Smooth muscle cell (in vitro differentiated cells): ENCODE data around the gene DRICH1. TPM values are rescaled to one million over a fixed set of nuclear protein-coding genes. Genes with fewer than 3 reads are reported as not detected.
"Not testable (repeated sequence)": the region's sequence is repeated elsewhere in the genome, so short reads cannot be mapped to it uniquely, and the experiment has no call there.

ENCODE experiments used
- DNase-seq: peaks from one replicate; lab custom pipeline; 2025; ENCODE audit not compliant: unreplicated experiment; lab: John Stamatoyannopoulos, UW
- H2AFZ ChIP-seq: fragments of 200-600 bp; sonication (generic); 2 replicates; pipeline ENCODE4 v1.6.0; 2016; ENCODE audit warnings: antibody characterized with exemption, low read depth, mild to moderate bottlenecking
- H3F3A ChIP-seq: fragments of 200-600 bp; sonication (generic); 2 replicates; pipeline ENCODE4 v1.6.0; 2017; ENCODE audit warnings: antibody characterized with exemption, low read depth
- H3K27ac ChIP-seq: fragments of 200-600 bp; sonication (generic); 2 replicates; pipeline ENCODE4 v1.5.1; 2016; ENCODE audit warnings: low read depth, mild to moderate bottlenecking
- H3K27me3 ChIP-seq: fragments of 200-600 bp; sonication (generic); 2 replicates; pipeline ENCODE4 v1.6.1; 2016; ENCODE audit warnings: low read depth, mild to moderate bottlenecking
- H3K36me3 ChIP-seq: fragments of 200-600 bp; sonication (generic); 2 replicates; pipeline ENCODE4 v1.5.1; 2016; ENCODE audit warnings: low read depth
- H3K4me1 ChIP-seq: fragments of 200-600 bp; sonication (generic); 2 replicates; pipeline ENCODE4 v1.5.1; 2016; ENCODE audit warnings: low read depth
- H3K4me2 ChIP-seq: fragments of 200-600 bp; sonication (generic); 2 replicates; pipeline ENCODE4 v1.6.0; 2016; ENCODE audit warnings: mild to moderate bottlenecking
- H3K4me3 ChIP-seq: fragments of 200-600 bp; sonication (generic); 2 replicates; pipeline ENCODE4 v1.5.1; 2016; ENCODE audit warnings: mild to moderate bottlenecking
- H3K79me2 ChIP-seq: fragments of 200-600 bp; sonication (generic); 2 replicates; pipeline ENCODE4 v1.6.0; 2016; ENCODE audit warnings: low read depth, mild to moderate bottlenecking
- H3K9ac ChIP-seq: fragments of 200-600 bp; sonication (generic); 2 replicates; pipeline ENCODE4 v1.6.0; 2016; ENCODE audit warnings: low read depth
- H3K9me3 ChIP-seq: fragments of 200-600 bp; sonication (generic); replicated peaks from 2 replicates; pipeline ENCODE4 v1.5.1; 2016; ENCODE audit warnings: low read depth
- H4K20me1 ChIP-seq: fragments of 200-600 bp; sonication (generic); 2 replicates; pipeline ENCODE4 v1.6.0; 2016; ENCODE audit warnings: low read depth
- WGBS: methylation state at CpG from one replicate; pipeline ENCODE4 v1.1.7; 2016; ENCODE audit warnings: low lambda C conversion rate; 5-methylcytosine and 5-hydroxymethylcytosine counted together
- polyA plus RNA-seq: library from polyadenylated mRNA; unstranded; fragments of >200 nt; fragmentation: Nextera tagmentation; extraction: Ambion mirVana; gene quantifications from 2 replicates; pipeline ENCODE4 v1.2.1, GENCODE V29; 2016
- total RNA-seq: library from RNA; depleted of rRNA; stranded (reverse); fragments of >200 nt; gene quantifications from 2 replicates; pipeline ENCODE4 v1.2.3, GENCODE V29; 2014
- TF ChIP-seq, protein P1 (sequence below): fragments of 200-600 bp; sonication (generic); IDR thresholded peaks from 2 replicates; pipeline ENCODE4 v1.5.1; 2017; ENCODE audit warnings: borderline replicate concordance, mild to moderate bottlenecking, antibody characterized with exemption; ENCODE audit not compliant: insufficient read depth, poor library complexity, severe bottlenecking

The DRICH1 gene
- total and polyA plus RNA-seq, 2 experiments from 2014 or later = not detected

DNA sequence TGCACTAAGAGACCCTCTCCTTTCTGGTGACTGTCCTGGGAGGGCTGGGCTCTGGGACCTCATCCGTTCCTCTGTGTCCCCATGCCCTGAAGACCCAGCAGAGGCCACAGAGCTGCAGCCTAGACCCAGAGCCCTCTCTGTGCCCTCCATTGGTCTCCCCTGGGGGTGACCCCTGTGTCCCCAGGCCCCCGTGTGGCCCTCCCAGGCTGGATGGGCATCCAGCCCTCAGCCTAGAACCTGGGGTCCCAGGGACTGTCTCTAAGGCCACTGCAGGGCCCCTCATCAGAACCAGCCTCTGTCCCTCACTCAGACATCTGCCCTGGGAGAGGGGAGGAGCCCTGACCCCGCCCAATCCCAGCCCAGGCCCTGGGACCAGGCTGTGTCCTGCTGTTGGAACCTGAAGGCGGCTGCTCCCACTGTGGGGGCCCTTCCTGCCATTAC is 57.7 kb downstream of the DRICH1 start:
- no peaks in the 10 kb centered on the region for H3K9me3 ChIP-seq
- no peak overlapping the region for H3K9ac ChIP-seq
- H3K79me2 ChIP-seq = no peaks in the 10 kb centered on the region
- H3K27me3 ChIP-seq = no peaks in the 10 kb centered on the region
- H3F3A ChIP-seq = no peaks in the 10 kb centered on the region
- no peak for DNase-seq
- no peak overlapping the region for H3K27ac ChIP-seq
- H3K36me3 ChIP-seq = no peaks in the 10 kb centered on the region
- no peak overlapping the region for H2AFZ ChIP-seq
- 67% methylated on average over 3 of the region's 4 CpGs for WGBS
- TF ChIP-seq, protein P1, sequence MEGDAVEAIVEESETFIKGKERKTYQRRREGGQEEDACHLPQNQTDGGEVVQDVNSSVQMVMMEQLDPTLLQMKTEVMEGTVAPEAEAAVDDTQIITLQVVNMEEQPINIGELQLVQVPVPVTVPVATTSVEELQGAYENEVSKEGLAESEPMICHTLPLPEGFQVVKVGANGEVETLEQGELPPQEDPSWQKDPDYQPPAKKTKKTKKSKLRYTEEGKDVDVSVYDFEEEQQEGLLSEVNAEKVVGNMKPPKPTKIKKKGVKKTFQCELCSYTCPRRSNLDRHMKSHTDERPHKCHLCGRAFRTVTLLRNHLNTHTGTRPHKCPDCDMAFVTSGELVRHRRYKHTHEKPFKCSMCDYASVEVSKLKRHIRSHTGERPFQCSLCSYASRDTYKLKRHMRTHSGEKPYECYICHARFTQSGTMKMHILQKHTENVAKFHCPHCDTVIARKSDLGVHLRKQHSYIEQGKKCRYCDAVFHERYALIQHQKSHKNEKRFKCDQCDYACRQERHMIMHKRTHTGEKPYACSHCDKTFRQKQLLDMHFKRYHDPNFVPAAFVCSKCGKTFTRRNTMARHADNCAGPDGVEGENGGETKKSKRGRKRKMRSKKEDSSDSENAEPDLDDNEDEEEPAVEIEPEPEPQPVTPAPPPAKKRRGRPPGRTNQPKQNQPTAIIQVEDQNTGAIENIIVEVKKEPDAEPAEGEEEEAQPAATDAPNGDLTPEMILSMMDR = no peak
- H3K4me2 ChIP-seq = no peak overlapping the region
- no peaks in the 10 kb centered on the region for H4K20me1 ChIP-seq
- H3K4me1 ChIP-seq = no peaks in the 10 kb centered on the region
- no peak overlapping the region for H3K4me3 ChIP-seq

DNA sequence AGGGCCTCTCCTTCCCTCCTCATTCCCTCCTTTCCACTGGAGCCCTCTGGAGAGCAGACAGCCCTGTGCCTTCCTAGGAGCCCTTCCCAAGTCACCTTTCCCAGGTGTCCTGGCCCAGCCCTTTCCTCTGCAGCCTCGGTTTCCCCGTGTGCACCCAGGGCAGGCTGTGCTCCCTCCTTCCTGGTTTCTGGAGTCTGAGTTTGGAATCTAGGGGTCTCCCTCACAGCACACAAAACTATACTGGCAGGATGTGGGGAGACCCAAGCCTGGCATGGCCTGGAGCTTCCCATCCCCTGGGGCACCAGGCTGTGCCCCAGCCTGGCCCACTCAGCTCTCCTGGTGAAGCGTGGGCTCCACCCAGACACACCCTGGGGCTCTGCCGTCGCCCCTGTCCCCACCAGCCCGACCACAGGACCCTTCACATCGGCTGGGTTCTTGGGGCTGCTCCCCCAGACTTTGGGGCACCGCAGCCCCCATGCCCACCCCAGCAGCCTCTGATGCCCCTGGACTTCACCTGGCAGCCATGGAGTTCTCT is 58.4 kb downstream of the DRICH1 start:
- not testable (repeated sequence) for H3K27me3 ChIP-seq, H4K20me1 ChIP-seq, H3K4me3 ChIP-seq, H3F3A ChIP-seq, H3K79me2 ChIP-seq, H3K9me3 ChIP-seq, H2AFZ ChIP-seq, DNase-seq, H3K27ac ChIP-seq, H3K4me2 ChIP-seq, H3K4me1 ChIP-seq, H3K36me3 ChIP-seq, H3K9ac ChIP-seq
- WGBS = 75% methylated on average over 8 of the region's 8 CpGs

DNA sequence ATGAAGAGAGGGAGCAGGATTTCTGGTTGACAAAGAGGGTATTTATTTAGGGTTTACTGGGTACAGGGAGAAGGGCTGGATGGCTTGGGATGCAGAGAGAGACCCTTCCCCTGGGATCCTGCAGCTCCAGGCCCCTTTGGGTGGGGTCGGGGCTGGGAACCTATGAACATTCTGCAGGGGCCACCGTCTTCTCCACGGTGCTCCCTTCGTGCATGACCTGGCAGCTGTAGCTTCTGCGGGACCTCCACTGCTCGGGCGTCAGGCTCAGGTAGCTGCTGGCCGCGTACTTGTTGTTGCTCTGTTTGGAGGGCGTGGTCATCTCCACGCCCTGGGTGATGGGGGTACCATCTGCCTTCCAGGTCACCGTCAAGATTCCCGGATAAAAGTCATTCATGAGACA is 59.0 kb downstream of the DRICH1 start:
- 85% methylated on average over 13 of the region's 13 CpGs for WGBS
- not testable (repeated sequence) for H4K20me1 ChIP-seq, H2AFZ ChIP-seq, H3K9me3 ChIP-seq, H3K79me2 ChIP-seq, H3K36me3 ChIP-seq, H3K4me2 ChIP-seq, H3K4me3 ChIP-seq, H3K9ac ChIP-seq, DNase-seq, H3K27ac ChIP-seq, H3F3A ChIP-seq, H3K4me1 ChIP-seq, H3K27me3 ChIP-seq

DNA sequence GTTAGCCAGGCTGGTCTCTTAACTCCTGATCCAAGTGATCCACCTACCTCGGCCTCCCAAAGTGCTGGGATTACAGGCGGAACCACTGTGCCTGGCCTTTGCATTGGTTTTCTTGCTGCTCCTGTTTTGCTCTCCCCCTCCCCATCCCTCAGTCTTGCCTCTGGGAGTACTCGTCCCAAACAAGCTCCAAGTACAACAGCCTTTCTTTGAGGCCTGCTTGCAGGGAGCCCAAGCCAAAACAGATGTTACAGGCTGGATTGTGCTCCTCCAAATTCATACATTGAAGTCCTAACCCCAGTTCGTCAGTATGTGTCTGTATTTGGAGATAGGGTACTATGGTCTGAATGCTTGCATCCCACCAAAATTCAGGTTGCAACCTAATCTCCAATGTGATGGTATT is 60.6 kb downstream of the DRICH1 start:
- H3K4me1 ChIP-seq = no peaks in the 10 kb centered on the region
- no peak overlapping the region for H3K4me2 ChIP-seq
- TF ChIP-seq, protein P1 = no peak
- H3K9ac ChIP-seq = no peak overlapping the region
- H3K27ac ChIP-seq = no peak overlapping the region
- no peak overlapping the region for H2AFZ ChIP-seq
- H3K27me3 ChIP-seq = no peaks in the 10 kb centered on the region
- H3K79me2 ChIP-seq = no peaks in the 10 kb centered on the region
- no peaks in the 10 kb centered on the region for H3F3A ChIP-seq
- WGBS = 89% methylated on average over 4 of the region's 4 CpGs
- H3K4me3 ChIP-seq = no peak overlapping the region
- no peaks in the 10 kb centered on the region for H3K9me3 ChIP-seq
- no peaks in the 10 kb centered on the region for H4K20me1 ChIP-seq
- H3K36me3 ChIP-seq = no peaks in the 10 kb centered on the region
- DNase-seq = no peak

DNA sequence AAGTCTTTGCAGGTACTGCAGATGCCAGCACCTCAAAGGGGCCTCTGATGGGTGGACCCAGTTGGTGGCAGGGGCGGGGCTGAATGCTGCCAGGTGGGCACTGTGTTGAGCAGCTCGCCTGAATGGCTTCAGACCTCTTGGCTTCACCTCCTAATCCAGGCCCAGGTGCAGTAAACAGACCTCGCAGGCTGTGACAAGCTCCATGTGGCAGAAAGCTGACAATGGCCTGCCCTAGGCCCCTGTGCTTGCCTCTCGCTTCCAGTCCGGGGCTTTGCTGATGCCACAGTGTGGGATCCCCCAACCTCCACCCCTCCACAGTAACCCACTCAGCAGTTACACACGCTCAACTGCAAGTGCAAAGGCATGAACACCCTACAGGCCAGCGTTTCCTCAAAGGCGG is 61.4 kb downstream of the DRICH1 start:
- H3K4me1 ChIP-seq = no peaks in the 10 kb centered on the region
- no peaks in the 10 kb centered on the region for H3K36me3 ChIP-seq
- no peak overlapping the region for H3K27ac ChIP-seq
- no peak overlapping the region for H2AFZ ChIP-seq
- peaks cover 5% of the 10 kb centered on the region for H3K27me3 ChIP-seq
- H3K4me3 ChIP-seq = no peak overlapping the region
- WGBS = 93% methylated on average over 8 of the region's 8 CpGs
- H3K9ac ChIP-seq = no peak overlapping the region
- H3K9me3 ChIP-seq = no peaks in the 10 kb centered on the region
- H4K20me1 ChIP-seq = no peaks in the 10 kb centered on the region
- H3K4me2 ChIP-seq = no peak overlapping the region
- TF ChIP-seq, protein P1 = no peak
- H3F3A ChIP-seq = no peaks in the 10 kb centered on the region
- no peak for DNase-seq
- H3K79me2 ChIP-seq = no peaks in the 10 kb centered on the region
